NB4 (cell line): ENCODE results near the gene ZFYVE28.

Source experiments
- TF ChIP-seq, protein P1 (sequence below): IDR thresholded peaks from one replicate; pipeline ENCODE4 v1.5.1; 2012; ENCODE audit warnings: low read depth, low read length
- TF ChIP-seq, protein P2 (sequence below): IDR thresholded peaks from 2 replicates; pipeline ENCODE4 v1.6.1; 2011; ENCODE audit warnings: low read depth, low read length

DNA sequence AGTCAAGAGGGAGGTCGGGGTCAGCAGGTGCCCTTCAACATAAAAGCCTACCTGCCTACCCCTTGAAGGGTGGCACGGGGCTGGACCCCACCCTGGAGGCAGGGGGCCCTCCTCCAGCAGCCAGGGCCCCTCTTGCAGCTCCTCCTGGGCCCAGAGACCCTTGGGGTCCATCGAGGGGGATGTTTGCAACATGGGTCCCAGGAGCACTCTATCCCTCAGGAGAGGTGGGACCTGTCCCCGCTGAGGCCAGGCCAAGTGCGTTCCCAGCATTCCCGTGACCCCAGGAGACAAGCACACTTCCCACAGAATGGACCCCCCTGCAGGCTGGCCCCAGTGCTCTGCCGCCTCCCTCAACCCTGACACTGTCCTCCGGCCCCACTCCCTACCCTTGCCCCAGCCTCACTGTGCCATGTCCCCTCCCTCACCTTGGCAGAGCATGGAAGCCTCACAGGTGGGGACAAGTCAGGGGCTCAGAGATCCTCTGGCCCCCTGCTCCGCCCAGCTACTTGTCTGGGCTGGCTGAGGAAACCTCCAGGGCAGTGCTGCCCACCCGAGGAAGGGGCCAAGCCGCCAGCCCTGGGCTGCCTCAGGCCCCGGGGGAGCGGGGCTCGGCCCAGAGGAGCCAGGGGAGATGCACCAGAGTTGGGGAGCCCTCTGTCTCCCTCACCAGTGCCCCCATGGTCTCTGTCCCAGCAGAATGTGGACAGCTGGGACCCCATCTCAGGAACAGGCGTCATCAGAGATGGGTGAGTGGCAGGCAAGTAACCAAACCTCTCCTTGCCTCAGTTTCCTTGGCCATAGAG, 158.7 kb downstream of the ZFYVE28 start:
- TF ChIP-seq, protein P1, sequence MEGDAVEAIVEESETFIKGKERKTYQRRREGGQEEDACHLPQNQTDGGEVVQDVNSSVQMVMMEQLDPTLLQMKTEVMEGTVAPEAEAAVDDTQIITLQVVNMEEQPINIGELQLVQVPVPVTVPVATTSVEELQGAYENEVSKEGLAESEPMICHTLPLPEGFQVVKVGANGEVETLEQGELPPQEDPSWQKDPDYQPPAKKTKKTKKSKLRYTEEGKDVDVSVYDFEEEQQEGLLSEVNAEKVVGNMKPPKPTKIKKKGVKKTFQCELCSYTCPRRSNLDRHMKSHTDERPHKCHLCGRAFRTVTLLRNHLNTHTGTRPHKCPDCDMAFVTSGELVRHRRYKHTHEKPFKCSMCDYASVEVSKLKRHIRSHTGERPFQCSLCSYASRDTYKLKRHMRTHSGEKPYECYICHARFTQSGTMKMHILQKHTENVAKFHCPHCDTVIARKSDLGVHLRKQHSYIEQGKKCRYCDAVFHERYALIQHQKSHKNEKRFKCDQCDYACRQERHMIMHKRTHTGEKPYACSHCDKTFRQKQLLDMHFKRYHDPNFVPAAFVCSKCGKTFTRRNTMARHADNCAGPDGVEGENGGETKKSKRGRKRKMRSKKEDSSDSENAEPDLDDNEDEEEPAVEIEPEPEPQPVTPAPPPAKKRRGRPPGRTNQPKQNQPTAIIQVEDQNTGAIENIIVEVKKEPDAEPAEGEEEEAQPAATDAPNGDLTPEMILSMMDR, result no peak
- TF ChIP-seq, protein P2, sequence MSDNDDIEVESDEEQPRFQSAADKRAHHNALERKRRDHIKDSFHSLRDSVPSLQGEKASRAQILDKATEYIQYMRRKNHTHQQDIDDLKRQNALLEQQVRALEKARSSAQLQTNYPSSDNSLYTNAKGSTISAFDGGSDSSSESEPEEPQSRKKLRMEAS, result no peak
